ENCODE data around the gene NEU3. TPM values are rescaled to one million over a fixed set of nuclear protein-coding genes. Genes with fewer than 3 reads are reported as not detected.
"Not testable (repeated sequence)": the region's sequence is repeated elsewhere in the genome, so short reads cannot be mapped to it uniquely, and the experiment has no call there.

The NEU3 gene
- total RNA-seq, 1 donor from 2014 or later = 7.5 TPM

GRCh38 chr11:74980634-74981033, 8.1 kb upstream of the NEU3 start:
- DNase-seq (ENCODE audit: low spot score) = no peak
- intact Hi-C loops (cut with DNase I) = no loop called here
- no peak for ATAC-seq

GRCh38 chr11:74981888-74982287, 6.8 kb upstream of the NEU3 start:
- DNase-seq (ENCODE audit: low spot score) (no peak), ATAC-seq (no peak)
- intact Hi-C loops (cut with DNase I) = no loop called here

- ATAC-seq (no peak), DNase-seq (ENCODE audit: low spot score) (no peak)
- intact Hi-C loops (cut with DNase I) = no loop called here
Measured at GRCh38 chr11:74984070-74984469, 4.7 kb upstream of the NEU3 start.

GRCh38 chr11:74984730-74985129, 4.0 kb upstream of the NEU3 start:
- intact Hi-C loops (cut with DNase I) = no loop called here
- ATAC-seq = no peak
- DNase-seq (ENCODE audit: low spot score) = no peak

GRCh38 chr11:74989260-74989638, 516 bp downstream of the NEU3 start:
- DNase-seq (ENCODE audit: low spot score) (no peak), ATAC-seq (no peak)
- intact Hi-C loops (cut with DNase I) = no loop called here

GRCh38 chr11:74990150-74990549, 1.4 kb downstream of the NEU3 start:
- intact Hi-C loops (cut with DNase I); ATAC-seq; DNase-seq (ENCODE audit: low spot score): not testable (repeated sequence)

GRCh38 chr11:74990941-74991340, 2.2 kb downstream of the NEU3 start:
- ATAC-seq (no peak), DNase-seq (ENCODE audit: low spot score) (no peak)
- intact Hi-C loops (cut with DNase I) = no loop called here

- intact Hi-C loops (cut with DNase I) = no loop called here
- DNase-seq (ENCODE audit: low spot score) (no peak), ATAC-seq (no peak)
Measured at GRCh38 chr11:74992852-74993251, 4.1 kb downstream of the NEU3 start.

GRCh38 chr11:75000975-75001354, 12.2 kb downstream of the NEU3 start:
- no peak for ATAC-seq
- intact Hi-C loops (cut with DNase I) = no loop called here
- no peak for DNase-seq (ENCODE audit: low spot score)

- DNase-seq (ENCODE audit: low spot score) = no peak
- no peak for ATAC-seq
- intact Hi-C loops (cut with DNase I) = no loop called here
Measured at GRCh38 chr11:75001686-75002085, 13.0 kb downstream of the NEU3 start.

GRCh38 chr11:75002516-75002915, 13.8 kb downstream of the NEU3 start:
- ATAC-seq (no peak), DNase-seq (ENCODE audit: low spot score) (no peak)
- intact Hi-C loops (cut with DNase I) = no loop called here

GRCh38 chr11:75004215-75004614, 15.5 kb downstream of the NEU3 start:
- no peak for DNase-seq (ENCODE audit: low spot score)
- intact Hi-C loops (cut with DNase I) = no loop called here
- ATAC-seq = no peak

- ATAC-seq (no peak), DNase-seq (ENCODE audit: low spot score) (no peak)
- intact Hi-C loops (cut with DNase I) = loop anchor here (10.0 kb wide), 1 partner anchor 233 kb away; the partner anchor contains the start of gene TPBGL
Measured at GRCh38 chr11:75011357-75011756, 22.6 kb downstream of the NEU3 start.

- intact Hi-C loops (cut with DNase I) = loop anchor here (10.0 kb wide), 1 partner anchor 233 kb away; the partner anchor contains the start of gene TPBGL
- no peak for ATAC-seq
- DNase-seq (ENCODE audit: low spot score) = no peak
Measured at GRCh38 chr11:75011872-75012271, 23.1 kb downstream of the NEU3 start.

GRCh38 chr11:75013051-75013450, 24.3 kb downstream of the NEU3 start:
- ATAC-seq (no peak), DNase-seq (ENCODE audit: low spot score) (no peak)
- intact Hi-C loops (cut with DNase I) = loop anchor here (10.0 kb wide), 1 partner anchor 232 kb away; the partner anchor contains the start of gene TPBGL

- intact Hi-C loops (cut with DNase I) = loop anchor here (10.0 kb wide), 1 partner anchor 231 kb away; the partner anchor contains the start of gene TPBGL
- DNase-seq (ENCODE audit: low spot score) (no peak), ATAC-seq (no peak)
Measured at GRCh38 chr11:75014129-75014528, 25.4 kb downstream of the NEU3 start.

GRCh38 chr11:75019200-75019599, 30.5 kb downstream of the NEU3 start:
- intact Hi-C loops (cut with DNase I) = loop anchor here (10.0 kb wide), 1 partner anchor 226 kb away; the partner anchor contains the start of gene TPBGL
- not testable (repeated sequence) for DNase-seq (ENCODE audit: low spot score); ATAC-seq

- DNase-seq (ENCODE audit: low spot score); intact Hi-C loops (cut with DNase I); ATAC-seq: not testable (repeated sequence)
Measured at GRCh38 chr11:75020328-75020727, 31.6 kb downstream of the NEU3 start.

- DNase-seq (ENCODE audit: low spot score) = no peak
- ATAC-seq = no peak
- intact Hi-C loops (cut with DNase I) = no loop called here
Measured at GRCh38 chr11:75022296-75022695, 33.6 kb downstream of the NEU3 start.

- peak; percentile 91 for ATAC-seq
- intact Hi-C loops (cut with DNase I) = no loop called here
- DNase-seq (ENCODE audit: low spot score) = peak; percentile 87
Measured at GRCh38 chr11:75022759-75023396, 34.1 kb downstream of the NEU3 start.

GRCh38 chr11:75023446-75024067, 34.8 kb downstream of the NEU3 start:
- no peak for DNase-seq (ENCODE audit: low spot score)
- intact Hi-C loops (cut with DNase I) = no loop called here
- ATAC-seq = peak; percentile 48

All from sciatic nerve (tissue), 2 donors.